Effector memory CD8-positive, alpha-beta T cell (primary cell): ENCODE results near the gene ETV4.
"Not testable (repeated sequence)": the region's sequence is repeated elsewhere in the genome, so short reads cannot be mapped to it uniquely, and the experiment has no call there.

ENCODE experiments used
- ATAC-seq: fragments of 150-1000 bp; cut with Tn5 transposase; replicated peaks from 2 replicates; pipeline ENCODE4 v1.10.0; 2021; ENCODE audit warnings: mild to moderate bottlenecking, moderate library complexity
- DNase-seq, 3 experiments: peaks; one replicate each; pipeline ENCODE4 v3.0.0; 2021
- H3K27ac Mint-ChIP-seq, 2 donors: one replicate each; pipeline ENCODE4 v1.8.0; 2022; ENCODE audit warnings: mild to moderate bottlenecking in 2 of 2, mixed read lengths in 2 of 2, moderate library complexity in 2 of 2
- H3K27me3 Mint-ChIP-seq, 2 donors: one replicate each; pipeline ENCODE4 v1.8.0; 2022; ENCODE audit warnings: mixed read lengths in 2 of 2
- H3K36me3 Mint-ChIP-seq: one replicate; pipeline ENCODE4 v1.8.0; 2022; ENCODE audit warnings: mild to moderate bottlenecking, moderate library complexity, mixed read lengths; ENCODE audit not compliant: insufficient read depth
- H3K4me1 Mint-ChIP-seq, 2 donors: one replicate each; pipeline ENCODE4 v1.8.0; 2022; ENCODE audit warnings: low read depth in 2 of 2, mixed read lengths in 2 of 2
- H3K4me3 Mint-ChIP-seq, 2 donors: one replicate each; pipeline ENCODE4 v1.8.0; 2022; ENCODE audit warnings: mild to moderate bottlenecking in 2 of 2, mixed read lengths in 2 of 2, moderate library complexity in 2 of 2
- H3K9me3 Mint-ChIP-seq, 2 donors: one replicate each; pipeline ENCODE4 v1.8.0; 2022; ENCODE audit warnings: mixed read lengths in 2 of 2

ETV4 gene

GRCh38 chr17:43529947-43530287 is 16.2 kb downstream of the ETV4 start:
- no peak overlapping the region for H3K27ac Mint-ChIP-seq
- no peaks in the 10 kb centered on the region for H3K9me3 Mint-ChIP-seq
- peaks cover 8% of the 10 kb centered on the region for H3K36me3 Mint-ChIP-seq
- ATAC-seq (no peak), DNase-seq (no peak)
- H3K27me3 Mint-ChIP-seq = no peaks in the 10 kb centered on the region
- H3K4me1 Mint-ChIP-seq = peaks cover 0 to 3% of the 10 kb centered on the region in 2 donors
- H3K4me3 Mint-ChIP-seq = no peak overlapping the region

DNA sequence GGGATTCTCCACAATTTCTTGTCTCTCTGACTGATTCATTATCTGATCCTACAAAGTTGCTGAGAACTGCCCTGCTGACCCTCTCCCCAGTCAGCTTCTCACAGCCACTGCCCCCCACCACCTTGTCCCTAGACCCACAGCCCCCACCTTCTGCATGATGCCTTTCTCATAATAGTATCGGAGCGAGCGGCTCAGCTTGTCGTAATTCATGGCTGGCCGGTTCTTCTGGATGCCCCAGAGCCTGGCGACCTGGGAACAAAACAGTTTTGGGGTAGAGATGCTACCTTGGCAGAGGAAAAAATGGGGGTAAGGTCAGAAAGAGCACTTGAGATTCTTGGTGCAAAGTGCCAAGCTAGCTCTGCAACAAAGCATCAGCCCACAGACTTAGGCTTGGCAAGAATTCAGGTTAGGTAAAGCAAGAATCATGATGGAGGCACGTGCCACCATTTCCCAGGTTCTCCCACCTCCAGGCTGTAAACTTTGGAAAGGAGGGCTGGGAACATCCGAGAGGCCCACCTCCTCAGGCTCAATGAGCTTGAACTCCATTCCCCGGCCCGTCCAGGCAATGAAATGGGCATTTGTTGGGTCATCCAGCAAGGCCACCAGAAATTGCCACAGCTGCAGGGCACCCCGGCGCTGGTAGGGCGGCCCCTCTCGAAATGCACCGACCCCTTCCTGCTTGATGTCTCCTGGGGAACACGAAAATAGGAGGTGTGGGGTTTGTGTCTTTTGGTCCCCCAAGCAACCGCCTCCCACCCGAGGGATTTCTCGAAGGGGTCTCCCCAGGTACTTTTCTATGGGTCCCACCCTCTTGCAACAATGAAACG is 16.9 kb downstream of the ETV4 start:
- ATAC-seq = no peak
- Mint-ChIP-seq H3K9me3 (no peaks in the 10 kb centered on the region), H3K4me3 (no peak overlapping the region), H3K36me3 (peaks cover 15% of the 10 kb centered on the region), H3K27me3 (no peaks in the 10 kb centered on the region), H3K27ac (no peak overlapping the region), H3K4me1 (peaks cover 0 to 5% of the 10 kb centered on the region in 2 donors)
- DNase-seq = no peak

DNA sequence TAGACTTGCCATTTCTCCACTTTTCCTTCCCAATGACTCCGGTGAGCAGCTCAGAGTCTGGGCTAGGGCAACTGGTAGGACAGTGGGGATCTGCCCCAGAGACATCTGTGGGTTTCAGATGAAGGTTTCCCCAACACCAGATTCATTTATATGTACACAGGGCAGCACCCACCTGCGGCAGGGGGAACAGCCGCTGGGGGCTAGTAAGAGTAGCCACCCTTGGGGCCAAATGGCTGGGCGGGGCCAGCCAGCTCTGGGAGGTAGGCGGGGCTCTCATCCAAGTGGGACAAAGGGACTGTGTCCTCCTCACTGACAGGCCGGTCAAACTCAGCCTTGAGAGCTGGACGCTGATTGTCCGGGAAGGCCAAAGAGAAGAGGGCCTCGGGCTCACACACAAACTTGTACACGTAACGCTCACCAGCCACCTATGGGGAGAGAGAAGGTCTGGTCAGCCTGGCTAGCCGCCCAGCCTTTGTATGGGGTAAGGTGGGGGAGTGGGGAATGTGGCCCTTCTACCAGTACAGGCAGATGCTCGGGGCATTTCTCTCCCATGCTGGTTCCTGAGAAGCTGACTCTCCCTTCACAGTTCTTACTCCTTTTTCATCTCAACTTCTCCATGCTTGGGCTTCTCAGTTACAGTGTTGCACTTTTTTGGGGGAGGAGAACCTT is 17.7 kb downstream of the ETV4 start:
- H3K4me3 Mint-ChIP-seq = no peak overlapping the region
- H3K27me3 Mint-ChIP-seq = no peaks in the 10 kb centered on the region
- no peak for DNase-seq

DNA sequence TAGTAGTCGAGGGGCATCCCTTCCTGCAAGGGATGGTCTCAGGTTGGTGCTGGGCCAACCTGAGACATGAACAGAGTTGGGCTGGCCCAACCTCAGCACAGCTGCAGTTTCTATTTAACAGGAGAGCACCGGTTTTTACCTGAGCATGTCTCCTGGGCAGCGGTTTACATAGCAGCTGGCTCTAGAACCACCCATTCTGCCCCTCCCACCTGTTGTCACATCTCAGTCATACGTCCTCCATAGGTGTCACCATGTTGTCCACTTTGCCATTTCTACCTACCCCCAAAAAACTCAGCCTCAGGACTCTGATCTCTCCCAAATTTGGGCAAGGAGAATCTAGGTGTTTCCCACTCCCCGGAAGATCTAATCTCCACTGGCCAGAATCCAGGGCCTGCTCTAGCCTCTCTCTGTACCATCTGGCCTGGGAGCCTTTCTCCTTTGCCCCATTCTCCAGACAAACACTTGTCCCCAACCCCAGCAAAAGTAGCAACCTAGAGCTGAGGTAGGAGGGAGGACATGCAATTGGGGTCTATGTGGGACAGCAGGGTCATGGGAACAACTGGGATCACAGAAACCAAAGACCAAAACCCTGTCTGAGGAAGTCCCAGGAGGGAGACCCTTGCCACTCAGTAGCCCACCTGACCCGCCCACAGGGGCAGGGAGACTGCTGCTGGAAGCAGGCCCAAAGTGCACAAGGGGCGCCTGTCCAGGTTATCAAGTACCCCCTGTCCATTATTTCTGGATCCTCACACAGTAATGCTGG is 19.1 kb downstream of the ETV4 start:
- no peak for ATAC-seq
- Mint-ChIP-seq H3K4me3 (no peak overlapping the region), H3K9me3 (no peaks in the 10 kb centered on the region), H3K27me3 (no peaks in the 10 kb centered on the region), H3K36me3 (peaks cover 35% of the 10 kb centered on the region), H3K27ac (no peak overlapping the region), H3K4me1 (peaks cover 0 to 5% of the 10 kb centered on the region in 2 donors)
- no peak for DNase-seq

More for the DNA sequence above, 17.7 kb downstream of the ETV4 start:
- Mint-ChIP-seq H3K36me3 (peaks cover 22% of the 10 kb centered on the region), H3K27ac (peak overlapping the region in 1 of 2 donors; percentile 44), H3K4me1 (peaks cover 0 to 5% of the 10 kb centered on the region in 2 donors), H3K9me3 (no peaks in the 10 kb centered on the region)
- ATAC-seq = no peak

DNA sequence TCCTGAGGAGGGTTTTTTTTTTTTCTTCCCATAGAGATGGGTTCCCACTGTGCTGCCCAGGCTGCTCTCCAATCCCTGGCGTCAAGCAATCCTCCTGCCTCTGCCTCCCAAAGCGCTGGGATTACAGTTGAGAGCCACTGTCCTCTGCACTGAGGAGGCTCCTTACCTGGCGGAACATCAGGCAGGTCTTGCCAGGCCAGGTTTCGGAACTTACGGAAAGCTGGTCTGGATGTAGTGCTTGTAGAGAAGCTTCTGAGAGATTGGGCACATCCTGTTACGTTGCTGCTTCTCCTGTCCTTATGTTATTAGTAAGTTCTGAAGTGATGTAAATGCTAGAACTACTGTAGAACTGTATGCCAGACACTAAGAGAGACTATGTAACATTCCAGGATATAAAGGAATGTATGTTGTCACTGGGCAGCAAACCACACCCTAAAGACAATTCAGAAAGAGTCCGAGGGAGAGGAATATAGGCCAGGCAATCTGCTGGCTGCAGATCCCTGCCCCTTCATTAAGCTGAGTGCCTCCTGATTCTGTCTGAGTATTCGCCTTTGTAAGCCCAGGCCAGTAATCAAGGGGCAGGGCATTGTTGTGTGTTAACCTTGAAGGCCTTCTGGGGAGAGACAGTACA is 21.1 kb downstream of the ETV4 start:
- no peaks in the 10 kb centered on the region for H3K9me3 Mint-ChIP-seq

GRCh38 chr17:43521389-43521788 is 24.8 kb downstream of the ETV4 start:
- H3K36me3 Mint-ChIP-seq = peaks cover 83% of the 10 kb centered on the region

More for the DNA sequence above, 21.1 kb downstream of the ETV4 start:
- Mint-ChIP-seq H3K36me3 (peaks cover 55% of the 10 kb centered on the region), H3K27ac (no peak overlapping the region), H3K4me1 (peaks cover 0 to 5% of the 10 kb centered on the region in 2 donors), H3K4me3 (no peak overlapping the region), H3K27me3 (no peaks in the 10 kb centered on the region)
- no peak for ATAC-seq
- no peak for DNase-seq

DNA sequence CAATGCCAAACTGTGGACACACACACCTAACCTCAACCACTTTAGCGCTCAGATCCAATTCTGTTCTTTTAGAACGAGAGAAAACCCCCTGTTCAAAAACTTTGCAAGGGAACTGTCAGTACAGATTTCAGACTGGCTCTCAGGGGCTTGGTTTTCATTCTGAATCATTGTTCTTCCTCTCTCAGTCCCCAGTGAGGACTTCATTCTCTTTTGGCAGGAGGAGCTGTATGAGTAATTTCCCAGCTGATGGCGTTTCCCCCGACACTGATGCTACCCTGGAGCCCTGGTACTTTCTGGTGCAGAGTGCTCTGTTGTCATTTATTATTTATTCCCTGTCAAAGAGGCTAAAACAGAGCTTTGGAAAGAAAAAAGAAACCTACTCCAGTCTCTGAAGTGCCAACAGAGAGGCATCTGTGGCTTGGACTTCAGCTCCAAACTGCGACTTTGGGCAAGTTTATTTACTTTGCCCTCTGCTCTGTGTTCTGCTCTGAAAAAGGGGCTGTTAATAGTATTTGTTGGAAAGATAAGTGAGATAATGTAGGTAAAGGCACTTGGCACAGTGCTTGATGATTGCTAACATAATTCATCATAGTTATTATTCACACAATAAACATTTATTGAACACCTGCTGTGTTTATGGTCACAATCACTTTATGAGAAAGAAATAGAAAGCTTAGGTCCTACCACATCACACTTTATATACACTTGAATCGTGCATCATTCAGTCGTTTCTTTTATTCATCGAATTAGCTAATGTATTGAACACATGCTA is 28.3 kb downstream of the ETV4 start:
- DNase-seq (no peak), ATAC-seq (no peak)
- H3K9me3 Mint-ChIP-seq = no peaks in the 10 kb centered on the region
- H3K4me3 Mint-ChIP-seq = no peak overlapping the region
- H3K27ac Mint-ChIP-seq = peak overlapping the region in 1 of 2 donors; percentile 53
- no peaks in the 10 kb centered on the region for H3K4me1 Mint-ChIP-seq
- no peaks in the 10 kb centered on the region for H3K27me3 Mint-ChIP-seq
- H3K36me3 Mint-ChIP-seq = peaks cover 84% of the 10 kb centered on the region

More at GRCh38 chr17:43521389-43521788, 24.8 kb downstream of the ETV4 start:
- no peak overlapping the region for H3K4me3 Mint-ChIP-seq
- no peaks in the 10 kb centered on the region for H3K27me3 Mint-ChIP-seq
- H3K27ac Mint-ChIP-seq = peak overlapping the region in 1 of 2 donors; percentile 41
- no peak for ATAC-seq
- H3K9me3 Mint-ChIP-seq = no peaks in the 10 kb centered on the region
- H3K4me1 Mint-ChIP-seq = peaks cover 0 to 3% of the 10 kb centered on the region in 2 donors
- no peak for DNase-seq

GRCh38 chr17:43517161-43517560 is 29.0 kb downstream of the ETV4 start:
- ATAC-seq (no peak), DNase-seq (no peak)
- no peak overlapping the region for H3K4me3 Mint-ChIP-seq
- peaks cover 84% of the 10 kb centered on the region for H3K36me3 Mint-ChIP-seq
- no peaks in the 10 kb centered on the region for H3K9me3 Mint-ChIP-seq
- H3K27ac Mint-ChIP-seq = no peak overlapping the region
- no peaks in the 10 kb centered on the region for H3K27me3 Mint-ChIP-seq
- no peaks in the 10 kb centered on the region for H3K4me1 Mint-ChIP-seq

- H3K27ac Mint-ChIP-seq = no peak overlapping the region
- H3K36me3 Mint-ChIP-seq = peaks cover 79% of the 10 kb centered on the region
- DNase-seq (no peak), ATAC-seq (no peak)
- no peak overlapping the region for H3K4me3 Mint-ChIP-seq
- no peaks in the 10 kb centered on the region for H3K4me1 Mint-ChIP-seq
- no peaks in the 10 kb centered on the region for H3K9me3 Mint-ChIP-seq
- no peaks in the 10 kb centered on the region for H3K27me3 Mint-ChIP-seq
Observed at GRCh38 chr17:43515656-43516055, 30.5 kb downstream of the ETV4 start.

DNA sequence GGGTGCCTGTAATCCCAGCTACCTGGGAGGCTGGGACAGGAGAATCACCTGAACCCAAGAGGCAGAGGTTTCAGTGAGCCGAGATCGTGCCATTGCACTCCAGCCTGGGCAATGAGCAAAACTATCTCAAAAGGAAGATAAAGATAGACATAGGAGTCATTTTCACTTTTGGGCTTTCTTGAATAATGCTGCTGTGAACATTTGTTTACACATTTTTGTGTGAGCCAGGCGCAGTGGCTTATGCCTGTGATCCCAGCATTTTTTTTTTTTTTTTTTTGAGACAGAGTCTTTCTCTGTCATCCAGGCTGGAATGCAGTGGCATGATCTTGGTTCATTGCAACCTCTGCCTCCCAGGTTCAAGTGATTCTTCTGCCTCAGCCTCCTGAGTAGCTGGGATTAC is 34.9 kb downstream of the ETV4 start:
- not testable (repeated sequence) for ATAC-seq, H3K27ac Mint-ChIP-seq, DNase-seq, H3K4me1 Mint-ChIP-seq, H3K4me3 Mint-ChIP-seq, H3K27me3 Mint-ChIP-seq, H3K9me3 Mint-ChIP-seq
- peaks cover 89% of the 10 kb centered on the region for H3K36me3 Mint-ChIP-seq

DNA sequence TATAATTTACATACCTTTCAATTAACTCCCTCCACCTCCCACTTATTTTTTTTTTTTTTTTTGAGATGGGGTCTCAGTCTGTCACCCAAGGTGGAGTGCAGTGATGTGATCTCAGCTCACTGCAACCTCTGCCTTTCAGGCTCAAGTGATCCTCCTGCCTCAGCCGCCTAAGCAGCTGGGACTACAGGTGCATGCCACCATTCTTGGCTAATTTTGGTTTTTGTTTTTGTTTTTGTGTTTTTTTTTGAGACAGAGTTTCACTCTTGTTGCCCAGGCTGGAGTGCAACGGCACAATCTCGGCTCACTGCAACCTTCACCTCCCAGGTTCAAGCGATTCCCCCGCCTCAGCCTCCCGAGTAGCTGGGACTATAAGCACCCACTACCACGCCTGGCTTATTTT is 36.7 kb downstream of the ETV4 start:
- not testable (repeated sequence) for H3K4me1 Mint-ChIP-seq, DNase-seq, H3K9me3 Mint-ChIP-seq, H3K27me3 Mint-ChIP-seq, H3K27ac Mint-ChIP-seq, ATAC-seq, H3K4me3 Mint-ChIP-seq
- H3K36me3 Mint-ChIP-seq = peaks cover 92% of the 10 kb centered on the region

GRCh38 chr17:43490621-43491020 is 55.5 kb downstream of the ETV4 start:
- no peaks in the 10 kb centered on the region for H3K9me3 Mint-ChIP-seq
- no peak for DNase-seq
- H3K27me3 Mint-ChIP-seq = no peaks in the 10 kb centered on the region
- no peak overlapping the region for H3K4me3 Mint-ChIP-seq
- no peak for ATAC-seq
- H3K36me3 Mint-ChIP-seq = peaks cover 53% of the 10 kb centered on the region
- H3K27ac Mint-ChIP-seq = no peak overlapping the region
- H3K4me1 Mint-ChIP-seq = peaks cover 0 to 3% of the 10 kb centered on the region in 2 donors
